ENCODE results near the gene SLC2A1. TPM values are rescaled to one million over a fixed set of nuclear protein-coding genes. Genes with fewer than 3 reads are reported as not detected.
"Not testable (repeated sequence)": the region's sequence is repeated elsewhere in the genome, so short reads cannot be mapped to it uniquely, and the experiment has no call there.

Gene SLC2A1
- total and polyA plus RNA-seq, 10 donors = 18.3 to 142 (median 32.4) TPM

- WGBS, 5 donors = 3 to 22% (median 13%) methylated on average over 3 to 4 of the region's 4 CpGs
- intact Hi-C loops (cut with DNase I; ENCODE audit: low total_unique reads) = no loop called here
- peak; percentile 65 for DNase-seq
- peak overlapping the region in 1 of 8 donors; percentile 61 for H3K4me3 ChIP-seq
- peaks cover 10 to 32% (median 19%) of the 10 kb centered on the region in 6 donors for H3K4me1 ChIP-seq
- peaks cover 0 to 23% (median 19%) of the 10 kb centered on the region in 6 donors for H3K36me3 ChIP-seq
- peak overlapping the region in 7 of 8 donors; percentile 93 to 98 (median 94) for H3K27ac ChIP-seq
- no peaks in the 10 kb centered on the region for H3K27me3 ChIP-seq (replicated peaks in 1 of 7)
- no peaks in the 10 kb centered on the region for H3K9me3 ChIP-seq
- TF ChIP-seq POLR2A (IDR thresholded peaks at IDR 0.05) (no peak), CTCF (IDR thresholded peaks at IDR 0.05 in 8 of 11, conservative IDR thresholded peaks at IDR 0.05 in 3 of 11) (peak; percentile 35 to 77 (median 67)), POLR2AphosphoS5 (IDR thresholded peaks at IDR 0.05) (no peak)
Observed at GRCh38 chr1:42922687-42923366, 35.8 kb downstream of the SLC2A1 start.

- intact Hi-C loops (cut with DNase I; ENCODE audit: low total_unique reads) = no loop called here
- Histone ChIP-seq H3K4me3 (no peak overlapping the region), H3K9me3 (peaks cover 0 to 2% (median 0%) of the 10 kb centered on the region in 8 donors), H3K27me3 (replicated peaks in 1 of 7) (no peaks in the 10 kb centered on the region), H3K27ac (no peak overlapping the region), H3K4me1 (peaks cover 10 to 28% (median 19%) of the 10 kb centered on the region in 6 donors), H3K36me3 (peaks cover 0 to 12% (median 9%) of the 10 kb centered on the region in 6 donors)
- TF ChIP-seq POLR2AphosphoS5 (IDR thresholded peaks at IDR 0.05) = no peak
- no peak for TF ChIP-seq CTCF (IDR thresholded peaks at IDR 0.05 in 8 of 11, conservative IDR thresholded peaks at IDR 0.05 in 3 of 11)
- TF ChIP-seq POLR2A (IDR thresholded peaks at IDR 0.05) = no peak
- WGBS, 5 donors = 91 to 97% (median 94%) methylated on average over 4 of the region's 4 CpGs
- no peak for DNase-seq
Observed at GRCh38 chr1:42921769-42922168, 36.9 kb downstream of the SLC2A1 start.

GRCh38 chr1:42919651-42920050, 39.0 kb downstream of the SLC2A1 start:
- DNase-seq; H3K4me3 ChIP-seq; intact Hi-C loops (cut with DNase I; ENCODE audit: low total_unique reads); H3K27ac ChIP-seq; H3K36me3 ChIP-seq; H3K27me3 ChIP-seq (replicated peaks in 1 of 7): not testable (repeated sequence)
- WGBS, 5 donors = 59 to 79% (median 75%) methylated on average over 5 of the region's 5 CpGs
- Histone ChIP-seq H3K9me3 (peaks cover 0 to 18% (median 2%) of the 10 kb centered on the region in 8 donors), H3K4me1 (peaks cover 8 to 16% (median 10%) of the 10 kb centered on the region in 6 donors)

GRCh38 chr1:42917241-42917495, 41.5 kb downstream of the SLC2A1 start:
- TF ChIP-seq POLR2A (IDR thresholded peaks at IDR 0.05) (no peak), CTCF (IDR thresholded peaks at IDR 0.05 in 8 of 11, conservative IDR thresholded peaks at IDR 0.05 in 3 of 11) (no peak), POLR2AphosphoS5 (IDR thresholded peaks at IDR 0.05) (no peak)
- H3K9me3 ChIP-seq = peaks cover 0 to 30% (median 13%) of the 10 kb centered on the region in 8 donors
- peaks cover 0 to 5% (median 0%) of the 10 kb centered on the region in 6 donors for H3K4me1 ChIP-seq
- no peak overlapping the region for H3K27ac ChIP-seq
- intact Hi-C loops (cut with DNase I; ENCODE audit: low total_unique reads) = no loop called here
- no peaks in the 10 kb centered on the region for H3K27me3 ChIP-seq (replicated peaks in 1 of 7)
- H3K4me3 ChIP-seq = no peak overlapping the region
- H3K36me3 ChIP-seq = no peaks in the 10 kb centered on the region
- DNase-seq = no peak
- WGBS, 5 donors = 90 to 99% (median 95%) methylated on average over 15 of the region's 15 CpGs
